Hippocampal formation (tissue), 2 donors: ENCODE data around the gene UGT1A8.

Source experiments
- DNase-seq, 2 donors: peaks; one replicate each; lab custom pipeline; 2025; lab: John Stamatoyannopoulos, UW

UGT1A8 gene

GRCh38 chr2:233799716-233800115 lies 182.3 kb downstream of the UGT1A8 start:
- DNase-seq = no peak

GRCh38 chr2:233800208-233800607 lies 182.8 kb downstream of the UGT1A8 start:
- DNase-seq = no peak

DNA sequence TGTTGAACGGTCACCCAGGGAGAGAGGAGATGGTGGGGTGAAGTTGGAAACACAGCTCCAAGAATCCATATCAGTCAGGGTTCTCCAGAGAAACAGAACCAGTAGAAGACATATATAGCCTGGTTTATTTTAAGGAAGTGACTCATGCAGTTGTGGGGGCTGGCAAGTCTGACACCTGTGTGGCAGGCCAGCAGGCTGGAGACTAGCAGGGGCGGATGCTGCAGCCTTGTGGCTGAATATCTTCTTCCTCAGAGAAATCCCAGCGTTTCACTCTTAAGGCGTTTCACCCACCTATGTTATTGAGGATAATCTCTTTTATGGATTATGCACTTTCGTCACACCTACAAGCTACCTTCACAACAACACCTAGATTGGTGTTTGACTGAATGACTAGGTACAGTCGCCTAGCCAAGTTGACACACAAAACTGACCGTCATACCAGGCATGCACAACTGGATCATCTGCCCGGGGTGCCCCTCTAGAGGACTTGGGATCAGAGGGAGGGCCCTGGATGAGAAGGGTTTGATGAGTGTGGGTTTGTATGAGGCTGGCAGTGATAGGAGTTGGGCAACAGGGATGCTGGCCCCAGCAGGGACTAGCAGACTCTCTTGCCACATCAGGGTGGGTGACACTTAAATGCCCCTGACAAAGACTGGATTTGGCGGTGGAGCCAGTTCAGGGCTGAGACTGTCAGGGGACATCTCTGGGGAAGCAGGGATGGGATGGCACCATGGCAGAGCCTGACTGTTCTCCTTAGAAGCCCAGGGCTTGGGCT lies 184.1 kb downstream of the UGT1A8 start:
- DNase-seq = no peak

DNA sequence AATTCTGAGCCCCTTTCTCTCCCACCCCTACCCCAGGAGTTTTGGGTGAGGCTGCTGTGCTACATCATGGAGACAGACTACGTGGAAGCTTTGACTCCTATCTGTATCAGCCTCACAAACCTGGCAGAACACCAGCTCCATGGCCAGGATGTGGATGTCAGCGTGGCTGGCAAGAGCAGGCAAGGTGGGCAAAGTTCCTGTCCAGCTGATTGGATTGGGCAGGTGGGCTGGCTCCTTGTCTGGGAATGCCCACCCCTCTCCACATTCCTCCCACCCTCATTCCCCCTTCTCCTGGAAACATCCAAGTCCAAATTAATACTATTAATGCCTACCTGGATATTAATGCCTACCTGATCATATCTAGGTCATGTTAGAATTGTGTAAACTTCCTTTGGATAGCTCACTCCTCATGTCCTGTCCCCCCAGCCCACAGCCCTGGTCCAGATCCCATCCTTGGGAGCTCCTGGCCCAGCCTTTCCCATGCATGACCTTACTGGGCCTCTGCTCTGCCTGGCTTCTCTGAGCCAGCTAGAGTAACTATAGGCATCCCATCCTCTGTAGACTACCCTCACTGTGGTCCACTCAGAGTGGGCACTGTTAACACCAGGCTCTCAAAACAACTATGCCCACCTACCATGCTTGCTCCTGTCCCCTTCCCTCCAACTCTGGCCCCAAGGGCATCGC lies 184.8 kb downstream of the UGT1A8 start:
- DNase-seq = no peak

- DNase-seq = no peak
These were observed 186.0 kb downstream of the UGT1A8 start for GRCh38 chr2:233803292-233803911.

DNA sequence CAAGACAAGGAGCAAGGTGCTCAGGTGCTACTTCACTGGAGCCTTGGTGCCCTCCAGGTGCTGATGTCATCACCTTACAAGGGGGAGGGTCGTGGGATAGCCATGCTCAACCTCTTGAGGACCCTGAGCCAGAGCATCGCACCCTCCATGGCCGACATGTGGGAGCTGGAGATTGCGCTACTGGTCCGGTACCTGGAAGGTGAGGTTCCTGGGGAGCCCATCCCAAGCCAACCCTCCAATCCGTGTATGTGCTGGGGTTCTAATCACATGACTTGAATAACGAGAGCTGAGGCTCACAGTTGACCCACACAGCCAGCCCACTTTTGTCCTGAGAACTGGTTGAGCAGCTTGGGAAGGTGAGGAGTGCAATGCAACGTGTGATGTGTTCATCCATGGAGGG lies 186.6 kb downstream of the UGT1A8 start:
- DNase-seq = no peak

- no peak for DNase-seq
These were observed 189.9 kb downstream of the UGT1A8 start for GRCh38 chr2:233807215-233807865.

GRCh38 chr2:233807966-233808935 lies 190.8 kb downstream of the UGT1A8 start:
- no peak for DNase-seq

- DNase-seq = no peak
These were observed 193.0 kb downstream of the UGT1A8 start for GRCh38 chr2:233810385-233810784.

DNA sequence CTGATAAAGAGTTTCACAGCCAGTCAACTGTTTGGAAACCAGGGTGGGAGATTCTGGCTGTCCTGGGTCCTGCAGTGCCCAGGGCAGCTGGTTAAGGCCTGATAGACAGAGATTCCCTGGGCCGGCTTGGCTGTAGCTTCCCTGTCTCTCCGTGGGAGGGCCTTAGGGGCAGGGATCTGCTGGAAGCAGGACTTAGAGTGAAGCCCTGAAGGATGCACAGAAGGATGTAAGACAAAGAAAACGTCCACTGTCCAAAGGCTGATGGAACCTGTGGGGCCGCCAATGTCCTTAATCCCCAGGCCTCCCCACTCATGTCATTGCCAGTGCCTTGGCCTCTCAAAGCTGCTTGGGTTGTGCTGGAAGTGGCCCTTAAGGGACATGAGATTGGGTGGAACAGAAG lies 193.7 kb downstream of the UGT1A8 start:
- no peak for DNase-seq

- DNase-seq = no peak
These were observed 194.3 kb downstream of the UGT1A8 start for GRCh38 chr2:233811732-233812131.

- DNase-seq = no peak
These were observed 196.0 kb downstream of the UGT1A8 start for GRCh38 chr2:233813236-233814055.

GRCh38 chr2:233814056-233814835 lies 196.8 kb downstream of the UGT1A8 start:
- DNase-seq = no peak

GRCh38 chr2:233815861-233816260 lies 198.4 kb downstream of the UGT1A8 start:
- DNase-seq = no peak

- DNase-seq = no peak
These were observed 198.9 kb downstream of the UGT1A8 start for GRCh38 chr2:233816334-233816733.

DNA sequence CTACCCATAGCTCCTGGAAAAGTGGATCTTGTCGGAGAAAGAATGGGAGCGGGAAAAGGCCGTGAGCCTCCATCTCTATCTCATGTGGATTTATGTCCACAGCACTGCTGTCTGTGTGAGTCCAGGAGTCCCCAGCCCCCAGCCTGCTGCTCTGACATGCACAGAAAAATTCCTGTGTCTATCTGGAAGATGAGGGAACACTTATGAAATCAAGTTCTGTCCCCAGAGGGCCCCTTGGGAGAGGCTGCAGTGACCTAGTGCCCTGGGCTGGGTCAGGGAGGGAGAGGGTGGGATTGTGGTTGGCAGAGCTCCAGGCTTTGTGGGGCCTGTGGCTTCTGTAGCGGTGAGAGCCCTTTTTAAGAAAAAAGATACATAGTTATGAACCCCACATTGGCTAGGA lies 199.3 kb downstream of the UGT1A8 start:
- no peak for DNase-seq

- DNase-seq = no peak
These were observed 200.0 kb downstream of the UGT1A8 start for GRCh38 chr2:233817361-233817911.

GRCh38 chr2:233817995-233818638 lies 200.7 kb downstream of the UGT1A8 start:
- no peak for DNase-seq
